HG02943 (cell line): ENCODE measurements around the gene TCF12.
"Not testable (repeated sequence)": the region's sequence is repeated elsewhere in the genome, so short reads cannot be mapped to it uniquely, and the experiment has no call there.

Experiments used
- ATAC-seq: cut with Tn5 transposase; IDR thresholded peaks from one replicate; pipeline ENCODE4 v1.9.1; 2021; ENCODE audit warnings: mild to moderate bottlenecking, low read depth, moderate library complexity; ENCODE audit not compliant: unreplicated experiment

Gene TCF12

DNA sequence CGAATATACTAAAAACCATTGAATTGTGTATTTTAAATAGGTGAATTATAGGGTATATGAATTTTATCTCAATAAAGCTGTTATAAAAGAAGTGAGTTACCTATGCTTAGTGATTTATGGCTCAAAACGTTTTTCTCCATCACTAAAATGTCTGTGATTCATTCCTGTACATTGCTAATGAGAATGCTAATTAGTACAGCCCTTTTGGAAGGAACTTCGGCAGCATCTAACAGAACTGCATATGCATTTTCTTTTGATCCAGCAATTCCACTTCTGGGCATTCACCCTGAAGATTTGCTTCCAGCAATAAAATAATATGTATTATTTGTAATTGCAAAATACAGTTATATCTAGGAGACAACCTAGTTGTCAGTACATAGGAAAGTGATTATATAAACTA lies 53.6 kb downstream of the TCF12 start:
- ATAC-seq: no peak

DNA sequence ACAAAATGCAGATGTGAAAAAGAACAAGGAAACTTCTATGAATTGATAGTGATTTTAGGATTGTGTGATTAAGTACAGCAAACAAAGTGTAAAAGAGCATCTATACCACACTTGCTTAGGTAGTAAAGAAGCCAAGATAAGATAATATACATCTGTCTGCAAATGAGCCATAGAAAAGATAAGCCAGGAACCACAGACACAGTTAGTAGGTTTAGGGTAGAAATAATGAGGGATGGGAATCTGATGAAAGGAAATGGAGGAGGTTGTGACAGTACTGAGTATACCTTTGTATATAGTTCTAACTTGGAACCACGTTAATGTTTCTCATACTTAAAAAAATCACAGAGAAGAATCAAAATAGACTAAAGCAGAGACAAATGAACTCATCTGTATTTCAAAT lies 54.0 kb downstream of the TCF12 start:
- no peak for ATAC-seq

- no peak for ATAC-seq
Measured at GRCh38 chr15:56973463-56973862, 55.0 kb downstream of the TCF12 start.

DNA sequence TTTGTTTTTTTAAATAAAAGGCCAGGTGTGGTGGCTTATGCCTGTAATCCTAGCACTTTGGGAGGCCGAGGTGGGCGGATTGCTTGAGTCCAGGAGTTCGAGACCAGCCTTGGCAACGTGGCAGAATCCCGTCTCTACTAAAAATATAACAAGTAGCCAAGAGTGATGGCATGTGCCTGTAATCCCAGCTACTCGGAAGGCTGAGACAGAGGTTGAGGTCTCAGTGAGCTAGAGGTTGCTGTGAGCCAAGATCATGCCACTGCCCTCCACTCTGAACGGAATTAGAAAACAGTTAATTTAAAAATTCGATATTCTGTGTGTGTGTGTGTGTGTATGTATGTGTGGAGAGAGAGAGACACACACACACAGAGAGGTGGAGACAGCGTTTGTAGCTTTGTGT lies 58.8 kb downstream of the TCF12 start:
- ATAC-seq: no peak

GRCh38 chr15:56978898-56979662 lies 60.6 kb downstream of the TCF12 start:
- ATAC-seq: no peak

DNA sequence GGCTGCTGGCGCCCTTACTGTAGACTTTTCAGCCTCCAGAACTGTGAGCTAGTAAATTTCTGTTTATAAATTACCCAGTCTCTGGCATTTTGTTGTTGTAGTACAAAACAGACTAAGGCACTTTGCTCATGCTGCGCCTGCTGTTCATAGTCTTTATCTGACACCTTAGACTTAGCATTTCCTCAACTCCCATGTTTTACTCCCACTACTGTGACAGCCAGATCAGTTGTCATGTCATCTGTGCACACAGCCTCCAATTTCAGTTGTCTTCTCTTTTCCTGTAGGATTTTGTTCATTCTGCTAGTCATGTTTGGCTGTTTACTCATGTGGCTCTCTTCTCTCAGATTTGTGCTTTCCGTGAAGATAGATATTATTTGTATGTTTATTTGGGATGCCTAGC lies 62.0 kb downstream of the TCF12 start:
- ATAC-seq: no peak

DNA sequence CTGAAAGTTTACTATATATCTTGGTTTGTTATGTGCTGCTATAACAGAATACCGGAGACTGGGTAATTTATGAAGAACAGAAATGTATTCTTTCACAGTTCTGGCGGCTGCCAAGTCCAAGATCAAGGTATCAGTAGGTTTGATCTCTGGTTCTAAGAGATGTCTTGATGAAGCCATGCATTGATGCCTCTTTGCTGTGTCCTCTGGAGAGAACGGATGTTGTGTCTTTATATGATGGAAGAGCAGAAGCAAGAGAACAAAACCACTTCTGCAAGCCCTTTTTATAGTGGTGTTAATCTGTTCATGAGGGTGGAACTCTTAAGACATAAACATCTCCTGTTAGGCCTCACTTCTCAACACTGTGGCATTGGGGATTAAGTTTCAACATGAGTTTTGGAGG lies 62.7 kb downstream of the TCF12 start:
- ATAC-seq: no peak

GRCh38 chr15:56982987-56983386 lies 64.5 kb downstream of the TCF12 start:
- no peak for ATAC-seq

- ATAC-seq: no peak
Measured at GRCh38 chr15:56984681-56985481, 66.4 kb downstream of the TCF12 start.

DNA sequence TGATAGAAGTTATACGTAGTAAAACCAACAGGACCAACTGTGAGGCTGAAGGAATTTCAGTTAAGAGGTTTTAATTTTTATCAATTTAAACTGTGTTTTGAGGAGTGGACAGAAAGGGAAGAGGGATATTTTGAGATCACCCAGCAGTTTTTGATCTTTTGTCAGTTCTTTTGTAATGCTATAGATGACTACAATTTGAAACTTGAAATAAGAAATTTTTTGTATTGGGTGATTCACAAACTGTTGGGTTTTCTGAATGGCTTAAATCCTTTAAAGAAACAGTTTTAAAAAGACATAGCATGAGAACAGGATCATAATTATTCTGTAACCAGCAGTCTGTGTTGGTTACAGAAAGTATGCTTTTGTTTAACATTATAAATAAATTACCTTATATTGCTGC lies 67.4 kb downstream of the TCF12 start:
- no peak for ATAC-seq

DNA sequence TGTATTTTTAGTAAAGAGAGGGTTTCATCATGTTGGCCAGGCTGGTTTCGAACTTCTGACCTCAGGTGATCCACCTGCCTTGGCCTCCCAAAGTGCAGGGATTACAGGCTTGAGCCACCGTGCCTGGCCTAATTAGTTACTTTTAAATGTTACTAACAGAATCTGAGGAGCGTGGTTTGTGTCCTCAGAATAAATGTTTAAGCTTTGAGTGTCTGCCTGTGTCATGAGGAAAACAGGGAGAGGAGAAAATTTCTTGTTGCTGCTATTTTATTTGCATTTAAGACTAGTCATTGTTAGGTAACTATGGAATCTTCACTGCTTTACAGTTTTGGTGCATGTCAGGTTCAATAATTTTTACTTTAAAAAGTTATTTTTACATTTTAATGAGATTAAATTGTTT lies 68.8 kb downstream of the TCF12 start:
- ATAC-seq: no peak

DNA sequence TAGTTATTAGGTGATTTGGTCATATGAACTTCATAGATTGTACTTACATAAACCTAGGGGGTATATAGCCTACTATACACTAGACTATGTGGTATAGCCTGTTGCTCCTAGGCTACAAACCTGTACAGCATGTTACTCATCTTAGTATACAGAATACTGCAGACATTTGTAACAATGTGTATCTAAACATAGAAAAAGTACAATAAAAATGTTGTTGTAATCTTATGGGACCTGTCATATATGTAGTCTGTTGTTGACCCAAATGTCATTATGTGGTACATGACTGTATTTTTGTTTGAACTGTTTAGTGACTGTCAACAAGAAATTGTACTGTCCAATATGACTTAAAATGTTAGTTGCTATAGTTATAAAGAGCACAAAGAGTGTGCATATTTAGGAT lies 69.8 kb downstream of the TCF12 start:
- no peak for ATAC-seq

GRCh38 chr15:56989411-56989924 lies 71.0 kb downstream of the TCF12 start:
- ATAC-seq: no peak

GRCh38 chr15:56991017-56991416 lies 72.6 kb downstream of the TCF12 start:
- no peak for ATAC-seq

DNA sequence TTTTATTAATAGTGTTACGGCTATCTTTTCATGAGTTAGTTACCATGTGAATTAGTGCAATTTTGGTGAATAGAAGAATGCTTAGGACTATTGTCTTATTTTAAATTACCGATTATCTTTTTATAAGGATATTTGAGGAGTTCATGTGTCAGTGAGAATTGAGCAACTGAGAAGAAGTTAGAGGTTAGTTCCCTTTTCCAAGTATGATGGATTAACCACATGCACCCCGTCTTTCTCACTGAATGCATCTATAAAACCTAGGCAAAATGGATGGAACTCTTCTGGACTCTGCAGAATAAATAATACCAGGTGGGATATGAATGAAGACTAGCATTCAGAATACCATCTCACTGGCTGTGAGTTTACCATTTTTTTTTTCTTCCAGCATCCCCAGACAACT lies 74.3 kb downstream of the TCF12 start:
- ATAC-seq: no peak

- no peak for ATAC-seq
Measured at GRCh38 chr15:56994280-56994679, 75.8 kb downstream of the TCF12 start.

- ATAC-seq: no peak
Measured at GRCh38 chr15:56996093-56996492, 77.6 kb downstream of the TCF12 start.

DNA sequence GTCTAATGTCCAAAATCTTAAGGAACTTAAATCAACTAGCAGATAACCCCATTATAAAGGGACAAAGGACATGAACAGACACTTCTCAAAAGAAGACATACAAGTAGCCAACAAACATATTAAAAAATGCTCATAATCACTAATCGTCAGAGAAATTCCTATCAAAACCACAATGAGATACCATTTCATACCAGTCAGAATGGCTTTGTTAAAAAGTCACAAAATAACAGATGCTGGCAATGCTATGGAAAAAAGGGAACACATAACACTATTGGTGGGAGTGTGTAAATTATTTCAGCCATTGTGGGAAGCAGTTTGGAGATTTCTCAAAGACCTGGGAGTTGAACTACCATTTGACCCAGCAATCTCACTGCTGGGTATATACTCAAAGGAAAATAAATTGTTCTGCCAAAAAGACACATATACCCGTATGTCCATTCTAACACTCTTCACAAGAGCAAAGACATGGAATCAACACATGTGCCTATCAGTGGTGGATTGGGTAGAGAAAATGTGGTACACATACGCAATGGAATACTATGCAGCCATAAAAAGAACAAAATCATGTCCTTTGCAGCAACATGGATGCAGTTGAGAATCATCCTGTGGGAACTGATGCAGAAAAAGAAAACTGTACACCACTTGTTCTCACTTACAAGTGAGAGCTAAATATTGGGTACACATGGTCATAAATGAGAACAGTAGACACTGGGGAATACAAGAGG lies 78.5 kb downstream of the TCF12 start:
- ATAC-seq: no peak

DNA sequence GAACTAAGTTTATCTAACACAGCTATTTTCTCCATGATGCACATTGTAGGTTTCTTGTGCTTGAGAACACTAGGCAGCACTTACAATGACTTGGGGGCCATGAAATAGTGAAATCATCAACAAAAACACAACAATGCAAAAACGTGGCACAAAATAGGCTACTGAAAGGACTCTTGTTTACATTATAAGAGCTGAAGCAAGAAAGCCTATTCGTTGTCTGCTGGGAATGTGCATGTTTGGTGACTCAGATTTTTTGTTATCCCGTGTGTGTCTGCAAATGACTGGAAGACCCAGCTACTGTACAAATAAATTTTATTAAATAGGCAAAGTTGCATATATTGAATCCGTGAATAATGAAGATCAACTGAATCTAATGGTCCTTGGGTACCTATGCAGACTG lies 85.0 kb downstream of the TCF12 start:
- no peak for ATAC-seq

DNA sequence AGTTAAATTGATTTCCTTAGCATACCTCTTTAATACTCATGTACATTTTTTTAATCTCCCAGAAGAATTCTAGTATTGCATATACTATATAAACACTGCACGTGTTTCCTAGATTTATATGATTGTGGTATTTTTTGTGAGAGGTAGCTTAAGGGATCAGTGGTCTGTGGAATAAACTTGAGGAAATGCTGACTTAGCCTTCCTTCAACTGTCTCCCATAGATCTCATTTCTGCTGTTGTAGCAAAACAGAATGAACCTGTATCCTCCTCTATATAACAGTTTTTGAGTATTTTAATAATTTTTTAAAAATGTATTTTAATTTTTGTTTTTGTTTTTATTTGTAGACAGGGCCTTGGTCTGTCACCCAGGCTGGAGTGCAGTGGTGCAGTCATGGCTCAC lies 86.8 kb downstream of the TCF12 start:
- no peak for ATAC-seq

DNA sequence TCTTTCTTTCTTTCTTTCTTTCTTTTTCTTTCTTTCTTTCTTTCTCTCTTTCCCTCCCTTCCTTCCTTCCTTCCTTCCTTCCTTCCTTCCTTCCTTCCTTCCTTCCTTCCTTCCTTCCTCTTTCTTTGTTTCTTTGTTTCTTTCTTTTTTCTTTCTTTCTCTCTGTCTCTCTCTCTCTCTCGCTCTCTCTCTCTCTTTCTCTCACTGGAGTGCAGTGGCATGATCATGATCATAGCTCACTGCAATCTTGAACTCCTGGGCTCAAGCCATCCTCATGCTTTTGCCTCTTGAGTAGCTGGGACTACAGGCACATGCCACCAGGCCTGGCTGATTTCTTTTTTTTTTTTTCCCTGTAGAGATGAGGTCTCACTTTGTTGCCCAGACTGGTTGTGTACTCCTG lies 89.4 kb downstream of the TCF12 start:
- ATAC-seq: not testable (repeated sequence)
